ENCODE data around the gene ASXL2. TPM values are rescaled to one million over a fixed set of nuclear protein-coding genes. Genes with fewer than 3 reads are reported as not detected.

Gene ASXL2
- total RNA-seq, 2 donors from 2014 or later = 28.6 to 32.7 TPM

DNA sequence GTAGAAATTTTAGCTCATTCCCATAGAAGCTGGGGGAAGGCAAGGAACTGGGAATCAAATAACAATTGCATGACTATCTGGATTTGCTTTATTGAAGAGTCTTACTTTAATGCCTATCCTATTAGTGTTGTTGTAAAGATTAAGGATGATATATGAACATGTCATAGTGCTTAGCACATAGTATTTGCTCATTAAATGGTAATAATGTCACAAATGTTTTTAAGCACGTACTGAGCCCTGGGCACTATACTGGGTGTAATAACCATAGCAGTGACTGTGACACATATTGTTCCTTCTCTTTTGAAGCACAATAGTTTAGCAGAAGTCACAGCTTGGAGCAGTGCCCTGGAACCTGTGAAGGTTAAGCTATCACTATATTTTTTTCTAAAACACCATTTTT lies 157.7 kb downstream of the ASXL2 start:
- Histone ChIP-seq H3K4me3 (no peak overlapping the region), H3K9me3 (no peaks in the 10 kb centered on the region), H3K36me3 (no peaks in the 10 kb centered on the region), H3K9ac (ENCODE audit: low read depth in 2 of 2, low read length in 2 of 2) (no peak overlapping the region), H3K27ac (no peak overlapping the region), H3K4me1 (no peaks in the 10 kb centered on the region), H3K27me3 (no peaks in the 10 kb centered on the region)
- DNase-seq = no peak
- TF ChIP-seq, protein P1, sequence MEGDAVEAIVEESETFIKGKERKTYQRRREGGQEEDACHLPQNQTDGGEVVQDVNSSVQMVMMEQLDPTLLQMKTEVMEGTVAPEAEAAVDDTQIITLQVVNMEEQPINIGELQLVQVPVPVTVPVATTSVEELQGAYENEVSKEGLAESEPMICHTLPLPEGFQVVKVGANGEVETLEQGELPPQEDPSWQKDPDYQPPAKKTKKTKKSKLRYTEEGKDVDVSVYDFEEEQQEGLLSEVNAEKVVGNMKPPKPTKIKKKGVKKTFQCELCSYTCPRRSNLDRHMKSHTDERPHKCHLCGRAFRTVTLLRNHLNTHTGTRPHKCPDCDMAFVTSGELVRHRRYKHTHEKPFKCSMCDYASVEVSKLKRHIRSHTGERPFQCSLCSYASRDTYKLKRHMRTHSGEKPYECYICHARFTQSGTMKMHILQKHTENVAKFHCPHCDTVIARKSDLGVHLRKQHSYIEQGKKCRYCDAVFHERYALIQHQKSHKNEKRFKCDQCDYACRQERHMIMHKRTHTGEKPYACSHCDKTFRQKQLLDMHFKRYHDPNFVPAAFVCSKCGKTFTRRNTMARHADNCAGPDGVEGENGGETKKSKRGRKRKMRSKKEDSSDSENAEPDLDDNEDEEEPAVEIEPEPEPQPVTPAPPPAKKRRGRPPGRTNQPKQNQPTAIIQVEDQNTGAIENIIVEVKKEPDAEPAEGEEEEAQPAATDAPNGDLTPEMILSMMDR (IDR thresholded peaks at IDR 0.05) = no peak
- intact Hi-C loops (cut with DNase I) = no loop called here

DNA sequence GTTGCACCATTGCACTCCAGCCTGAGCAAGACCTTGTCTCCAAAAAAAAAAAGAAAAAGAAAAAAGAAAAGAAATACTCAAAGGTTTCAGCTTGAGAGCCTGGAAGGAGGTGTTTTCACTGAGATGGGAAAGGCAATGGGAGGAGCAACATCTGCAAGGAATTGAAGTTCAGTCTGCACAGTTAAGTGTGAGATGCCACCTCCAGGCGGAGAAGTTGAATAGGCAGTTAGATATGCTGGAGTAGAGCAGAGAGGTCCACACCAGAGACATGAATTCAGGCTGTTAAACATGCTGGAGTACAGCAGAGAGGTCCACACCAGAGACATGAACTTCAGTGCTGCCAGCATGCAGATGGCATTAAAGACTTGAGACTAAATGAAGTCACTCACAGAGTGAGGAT lies 163.5 kb downstream of the ASXL2 start:
- Histone ChIP-seq H3K9me3 (no peaks in the 10 kb centered on the region), H3K9ac (ENCODE audit: low read depth in 2 of 2, low read length in 2 of 2) (no peak overlapping the region), H3K27me3 (no peaks in the 10 kb centered on the region), H3K27ac (no peak overlapping the region), H3K4me1 (no peaks in the 10 kb centered on the region), H3K36me3 (no peaks in the 10 kb centered on the region), H3K4me3 (no peak overlapping the region)
- TF ChIP-seq, protein P1 (IDR thresholded peaks at IDR 0.05) = no peak
- DNase-seq = no peak
- intact Hi-C loops (cut with DNase I) = no loop called here

DNA sequence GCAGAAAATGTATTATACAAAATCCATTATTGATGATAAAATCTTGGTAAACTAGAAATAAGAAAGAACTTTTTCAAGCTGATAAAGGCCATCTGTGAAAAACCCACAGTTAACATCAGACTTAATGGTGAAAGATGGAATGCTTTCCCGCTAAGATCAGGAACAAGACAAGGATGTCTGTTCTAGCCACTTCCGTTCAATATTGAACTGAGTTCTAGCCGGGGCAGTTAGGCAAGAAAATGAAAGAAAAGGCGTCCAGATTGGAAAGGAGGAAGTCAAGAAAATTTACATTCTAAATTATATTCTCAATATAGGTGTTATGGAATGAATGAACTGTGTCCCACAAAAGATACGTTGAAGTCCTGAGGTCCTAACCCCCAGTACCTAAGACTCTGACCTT lies 165.8 kb downstream of the ASXL2 start:
- Histone ChIP-seq H3K27me3 (no peaks in the 10 kb centered on the region), H3K9me3 (no peaks in the 10 kb centered on the region), H3K36me3 (no peaks in the 10 kb centered on the region), H3K4me3 (no peak overlapping the region), H3K4me1 (no peaks in the 10 kb centered on the region), H3K9ac (ENCODE audit: low read depth in 2 of 2, low read length in 2 of 2) (no peak overlapping the region), H3K27ac (no peak overlapping the region)
- no peak for DNase-seq
- intact Hi-C loops (cut with DNase I) = no loop called here
- TF ChIP-seq, protein P1 (IDR thresholded peaks at IDR 0.05) = no peak

DNA sequence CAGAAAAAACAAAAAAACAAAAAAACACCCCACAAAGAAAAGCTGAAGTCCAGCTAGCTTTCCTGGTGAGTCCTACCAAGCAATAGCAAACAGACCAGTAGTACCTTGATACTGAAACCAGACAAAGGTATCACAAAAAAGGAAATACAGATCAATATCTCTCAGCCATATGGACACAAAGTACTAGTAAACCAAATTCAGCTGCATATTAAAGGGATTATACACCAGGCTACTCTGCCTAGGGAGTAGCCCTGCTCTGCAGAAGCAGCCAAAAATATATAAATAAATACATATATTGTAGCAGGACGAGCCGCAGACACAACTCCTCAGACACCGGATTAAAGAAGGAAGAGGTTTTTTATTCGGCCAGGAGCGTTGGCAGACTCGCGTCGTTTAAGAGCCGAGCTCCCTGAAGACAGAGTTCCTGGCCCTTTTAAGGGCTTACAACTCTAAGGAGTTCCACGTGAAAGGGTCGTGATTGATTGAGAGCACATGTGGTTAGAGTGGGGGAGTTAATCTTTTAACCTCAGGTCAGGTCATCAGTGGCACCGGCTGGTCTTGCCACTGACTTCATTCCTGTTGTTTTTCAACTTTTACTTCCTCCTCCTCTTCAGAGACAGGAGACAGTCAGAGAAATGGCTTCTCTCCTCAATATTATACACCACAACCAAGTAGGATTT lies 166.5 kb downstream of the ASXL2 start:
- TF ChIP-seq, protein P1 (IDR thresholded peaks at IDR 0.05) = no peak
- no peak for DNase-seq
- Histone ChIP-seq H3K4me1 (no peaks in the 10 kb centered on the region), H3K36me3 (no peaks in the 10 kb centered on the region), H3K4me3 (no peak overlapping the region), H3K27me3 (no peaks in the 10 kb centered on the region), H3K27ac (no peak overlapping the region), H3K9me3 (no peaks in the 10 kb centered on the region), H3K9ac (ENCODE audit: low read depth in 2 of 2, low read length in 2 of 2) (no peak overlapping the region)
- intact Hi-C loops (cut with DNase I) = no loop called here

DNA sequence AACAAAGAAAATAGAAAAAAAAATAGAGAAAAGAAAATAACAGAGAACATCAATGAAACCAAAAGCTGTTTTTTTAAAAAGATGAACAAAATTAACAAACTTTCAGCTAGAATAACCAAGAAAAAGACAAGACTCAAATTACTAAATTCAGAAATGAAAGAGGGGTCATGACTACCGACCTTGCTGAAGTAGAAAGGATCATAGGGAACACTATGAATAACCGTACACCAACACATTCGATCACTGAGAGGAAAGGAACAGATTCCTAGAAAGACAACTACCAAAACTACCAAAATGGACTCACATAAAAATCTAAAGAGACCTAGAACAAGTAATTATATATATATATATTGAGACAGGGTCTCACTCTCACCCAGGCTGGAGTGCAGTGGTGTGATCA lies 167.5 kb downstream of the ASXL2 start:
- no peak for DNase-seq
- TF ChIP-seq, protein P1 (IDR thresholded peaks at IDR 0.05) = no peak
- Histone ChIP-seq H3K4me3 (no peak overlapping the region), H3K36me3 (no peaks in the 10 kb centered on the region), H3K9me3 (no peaks in the 10 kb centered on the region), H3K9ac (ENCODE audit: low read depth in 2 of 2, low read length in 2 of 2) (no peak overlapping the region), H3K4me1 (no peaks in the 10 kb centered on the region), H3K27me3 (no peaks in the 10 kb centered on the region), H3K27ac (no peak overlapping the region)
- intact Hi-C loops (cut with DNase I) = no loop called here

Data from colonic mucosa (tissue), 4 donors.